ENCODE results near the gene DNMT3A.
"Not testable (repeated sequence)": the region's sequence is repeated elsewhere in the genome, so short reads cannot be mapped to it uniquely, and the experiment has no call there.

Gene DNMT3A

GRCh38 chr2:25284756-25285155, 57.0 kb downstream of the DNMT3A start:
- DNase-seq (ENCODE audit: low read depth in 2 of 2): no peak

DNA sequence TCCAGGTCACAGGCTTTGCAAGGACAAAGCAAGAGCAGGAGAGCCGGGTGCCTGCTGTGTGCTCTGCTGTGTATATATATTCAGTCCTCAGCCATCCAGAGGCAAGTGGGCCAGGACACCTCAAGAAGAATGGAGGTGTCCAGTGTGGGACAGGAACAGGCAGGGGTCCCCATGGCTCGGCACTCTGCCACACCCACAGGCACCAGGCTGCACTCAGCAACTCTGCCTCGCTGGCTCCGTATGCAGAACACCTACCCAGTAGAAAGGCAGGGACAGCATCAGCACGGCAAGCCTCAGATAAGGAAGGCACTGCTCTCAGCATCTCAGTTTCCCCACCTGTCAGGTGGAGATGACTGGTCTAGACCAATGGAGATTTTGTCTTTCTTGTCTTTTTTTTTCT, 57.8 kb downstream of the DNMT3A start:
- DNase-seq (ENCODE audit: low read depth in 2 of 2): no peak

- DNase-seq (ENCODE audit: low read depth in 2 of 2): no peak
Observed at GRCh38 chr2:25281941-25282340, 59.8 kb downstream of the DNMT3A start.

GRCh38 chr2:25281522-25281921, 60.2 kb downstream of the DNMT3A start:
- no peak for DNase-seq (ENCODE audit: low read depth in 2 of 2)

DNA sequence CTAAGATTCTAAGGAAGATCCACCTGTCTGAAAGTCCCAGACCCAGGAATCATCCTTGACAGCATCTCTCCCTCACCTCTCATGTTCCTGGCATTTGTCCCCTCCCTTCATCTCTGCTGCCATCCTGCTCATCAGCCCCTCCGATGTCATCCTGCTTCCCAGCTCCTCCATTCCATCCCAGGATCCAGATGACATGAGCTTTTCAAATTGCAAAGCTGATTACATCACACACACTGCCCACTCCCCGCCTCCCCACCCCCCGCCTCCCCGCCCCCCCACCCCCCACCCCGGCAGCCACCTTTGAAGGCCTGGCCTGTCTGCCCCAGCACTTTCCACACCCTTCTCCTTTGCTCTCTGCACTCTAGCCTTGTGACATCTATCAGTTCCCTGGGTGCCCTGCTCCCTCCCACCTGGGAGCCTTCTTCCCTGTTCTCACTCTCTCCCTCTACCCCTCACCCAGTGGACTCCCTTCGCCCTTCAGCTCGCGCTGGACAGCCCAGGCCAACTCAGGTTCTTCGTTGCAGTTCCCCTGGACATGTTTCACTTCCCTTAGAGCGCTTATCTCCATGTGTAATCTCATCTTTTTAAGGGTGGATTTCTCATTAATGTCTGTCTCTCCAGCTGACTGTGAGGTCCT, 61.6 kb downstream of the DNMT3A start:
- DNase-seq (ENCODE audit: low read depth in 2 of 2): no peak

DNA sequence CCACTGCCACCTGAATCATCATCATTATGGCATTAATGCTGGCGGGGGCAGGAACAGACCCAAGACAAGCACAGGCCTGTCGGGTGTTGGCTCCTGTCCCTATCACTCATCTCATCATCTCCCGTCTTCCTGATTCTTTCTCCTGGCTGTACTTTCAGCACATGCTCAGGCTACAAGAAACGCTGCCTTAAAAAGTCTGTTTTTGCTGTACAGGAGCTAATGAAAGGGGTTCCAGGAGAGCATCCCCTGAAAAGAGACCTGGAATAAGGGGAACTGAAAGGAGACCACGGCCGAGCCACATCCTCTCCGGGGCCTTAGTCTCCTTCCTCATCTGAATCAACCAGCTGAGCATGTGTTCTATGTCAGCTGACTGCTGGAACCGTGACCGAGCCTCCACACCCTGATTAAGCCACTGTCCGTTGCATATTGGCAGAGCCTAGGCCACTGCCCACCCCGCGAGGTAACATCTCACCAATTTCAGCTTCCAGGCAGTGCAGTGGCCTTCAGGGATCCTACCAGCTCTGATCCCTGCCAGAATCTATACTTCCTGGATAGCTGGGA, 62.6 kb downstream of the DNMT3A start:
- DNase-seq (ENCODE audit: low read depth in 2 of 2): no peak

GRCh38 chr2:25276569-25277465, 64.9 kb downstream of the DNMT3A start:
- DNase-seq (ENCODE audit: low read depth in 2 of 2): no peak

DNA sequence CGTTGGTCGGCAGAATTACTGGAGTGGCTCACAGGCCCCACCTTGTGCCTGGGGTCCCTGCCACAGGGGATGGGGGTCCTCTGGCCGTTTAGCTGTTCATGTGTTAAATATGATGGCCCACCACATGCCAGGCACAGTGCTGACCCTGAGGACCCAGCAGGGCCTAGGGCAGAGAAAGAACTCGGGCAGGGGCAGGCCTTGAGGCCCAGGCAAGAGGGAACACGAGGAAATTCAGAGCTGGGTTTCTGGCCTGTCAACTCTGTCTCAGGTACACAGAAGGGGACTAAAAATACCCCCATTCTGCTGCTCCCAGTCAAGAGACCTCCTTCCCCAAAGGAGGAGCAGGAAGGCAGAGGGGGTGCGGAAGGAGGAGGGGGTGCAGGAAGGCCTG, 66.2 kb downstream of the DNMT3A start:
- DNase-seq (ENCODE audit: low read depth in 2 of 2): no peak

- DNase-seq (ENCODE audit: low read depth in 2 of 2): no peak
Observed at GRCh38 chr2:25274868-25275574, 66.7 kb downstream of the DNMT3A start.

DNA sequence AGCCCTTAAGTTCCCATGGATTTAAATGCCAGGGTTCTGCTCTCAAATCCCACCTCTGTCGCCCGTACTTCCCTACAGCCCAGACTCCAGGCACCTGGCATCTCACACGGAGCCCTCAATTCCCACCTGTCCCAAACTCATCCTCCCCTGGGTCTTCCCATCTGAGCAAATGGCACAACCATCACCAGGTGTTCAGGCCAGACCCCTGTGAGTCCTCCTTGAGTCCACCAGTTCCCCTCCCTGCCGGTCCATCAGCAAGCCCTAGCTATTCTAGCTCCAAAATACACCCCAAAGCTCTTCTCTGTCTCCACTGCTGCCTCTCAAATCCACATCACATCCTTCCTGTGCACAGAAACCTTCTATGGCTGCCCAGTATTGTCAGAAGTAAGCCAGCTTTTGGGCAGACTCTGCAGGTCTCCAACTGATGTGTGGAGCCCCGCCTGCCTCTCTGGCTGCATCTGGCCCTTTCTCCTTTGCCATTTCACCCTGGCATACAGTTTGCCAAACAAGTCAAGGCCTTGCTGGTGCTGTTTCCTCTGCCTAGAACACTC, 67.7 kb downstream of the DNMT3A start:
- DNase-seq (ENCODE audit: low read depth in 2 of 2): no peak

GRCh38 chr2:25272705-25273104, 69.0 kb downstream of the DNMT3A start:
- DNase-seq (ENCODE audit: low read depth in 2 of 2): not testable (repeated sequence)

DNA sequence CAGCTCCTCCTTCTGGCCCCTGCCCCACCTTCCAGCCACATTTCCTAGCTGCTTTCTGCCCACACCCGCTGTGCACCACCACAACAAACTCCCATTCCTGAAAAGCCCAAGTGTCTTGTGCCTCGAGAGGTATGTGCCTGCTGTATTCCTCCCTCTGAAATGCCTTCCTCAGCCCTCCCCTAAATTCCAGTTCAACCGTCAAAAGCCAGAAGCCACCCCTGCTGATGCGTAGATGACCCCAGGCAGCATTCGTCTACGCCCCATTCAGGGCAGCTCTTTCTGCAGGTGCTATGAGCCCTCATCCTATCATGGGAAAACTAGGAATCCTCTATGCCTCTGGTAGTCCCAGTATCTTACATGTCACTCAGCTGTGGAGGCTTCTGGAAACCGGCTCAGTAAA, 71.7 kb downstream of the DNMT3A start:
- no peak for DNase-seq (ENCODE audit: low read depth in 2 of 2)

DNA sequence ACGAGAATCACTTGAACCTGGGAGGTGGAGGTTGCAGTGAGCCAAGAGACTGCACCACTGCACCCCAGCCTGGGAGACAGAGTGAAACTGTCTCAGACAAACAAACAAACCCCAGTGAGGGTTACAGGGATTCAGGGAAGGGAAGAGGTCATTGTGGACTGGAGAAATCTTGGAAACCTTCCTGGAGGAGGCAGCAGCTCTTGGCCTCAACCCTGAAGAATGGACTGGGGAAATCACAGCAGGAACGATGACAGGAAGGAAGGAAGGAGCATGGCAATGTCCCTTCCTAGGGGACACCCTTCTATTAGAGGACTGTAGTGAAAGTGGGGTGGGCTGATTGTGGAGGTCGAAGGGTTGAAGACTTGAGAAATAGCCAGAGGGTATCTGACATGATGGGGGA, 72.5 kb downstream of the DNMT3A start:
- no peak for DNase-seq (ENCODE audit: low read depth in 2 of 2)

GRCh38 chr2:25268139-25268538, 73.6 kb downstream of the DNMT3A start:
- no peak for DNase-seq (ENCODE audit: low read depth in 2 of 2)

GRCh38 chr2:25266399-25266798, 75.3 kb downstream of the DNMT3A start:
- DNase-seq (ENCODE audit: low read depth in 2 of 2): no peak

- no peak for DNase-seq (ENCODE audit: low read depth in 2 of 2)
Observed at GRCh38 chr2:25265802-25266201, 75.9 kb downstream of the DNMT3A start.

DNA sequence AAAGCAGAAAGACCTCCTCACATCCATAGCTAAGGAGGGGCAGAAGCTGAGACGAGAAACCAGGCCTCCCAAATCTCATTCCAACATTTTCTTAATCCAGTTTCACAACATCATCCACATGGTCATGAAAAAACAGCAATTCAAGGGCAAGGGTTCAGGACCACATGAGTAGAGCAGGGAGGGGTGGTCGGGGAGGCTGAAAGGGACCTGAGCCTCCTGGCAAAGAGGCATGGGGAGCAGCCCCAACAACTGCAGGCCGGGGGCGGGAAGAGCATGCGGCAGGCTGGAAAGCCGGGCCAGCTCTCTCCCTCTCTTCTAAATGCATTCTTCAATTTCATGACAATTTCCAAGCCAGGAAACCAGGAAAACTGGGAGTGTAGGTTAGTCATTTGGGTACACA, 76.7 kb downstream of the DNMT3A start:
- DNase-seq (ENCODE audit: low read depth in 2 of 2): no peak

- no peak for DNase-seq (ENCODE audit: low read depth in 2 of 2)
Observed at GRCh38 chr2:25262288-25262687, 79.4 kb downstream of the DNMT3A start.

DNA sequence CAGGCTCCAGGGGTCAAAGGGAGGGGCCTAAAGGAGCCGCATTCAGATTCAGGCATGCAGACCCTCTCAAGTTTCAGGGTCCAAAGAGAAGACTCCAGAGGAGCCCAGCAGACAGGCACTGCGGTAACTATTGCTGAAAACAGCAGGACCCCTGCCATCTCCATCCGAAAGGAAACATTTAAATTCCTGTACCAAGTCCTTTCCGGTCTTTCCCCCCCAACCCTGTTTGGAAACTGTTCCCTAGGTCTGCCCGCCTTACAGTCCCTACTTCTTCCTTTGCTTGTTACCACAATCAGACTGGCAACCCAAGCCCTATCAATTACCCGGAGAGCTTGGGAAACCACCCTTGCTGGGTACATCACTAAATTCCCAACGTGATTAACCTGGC, 82.0 kb downstream of the DNMT3A start:
- no peak for DNase-seq (ENCODE audit: low read depth in 2 of 2)

DNA sequence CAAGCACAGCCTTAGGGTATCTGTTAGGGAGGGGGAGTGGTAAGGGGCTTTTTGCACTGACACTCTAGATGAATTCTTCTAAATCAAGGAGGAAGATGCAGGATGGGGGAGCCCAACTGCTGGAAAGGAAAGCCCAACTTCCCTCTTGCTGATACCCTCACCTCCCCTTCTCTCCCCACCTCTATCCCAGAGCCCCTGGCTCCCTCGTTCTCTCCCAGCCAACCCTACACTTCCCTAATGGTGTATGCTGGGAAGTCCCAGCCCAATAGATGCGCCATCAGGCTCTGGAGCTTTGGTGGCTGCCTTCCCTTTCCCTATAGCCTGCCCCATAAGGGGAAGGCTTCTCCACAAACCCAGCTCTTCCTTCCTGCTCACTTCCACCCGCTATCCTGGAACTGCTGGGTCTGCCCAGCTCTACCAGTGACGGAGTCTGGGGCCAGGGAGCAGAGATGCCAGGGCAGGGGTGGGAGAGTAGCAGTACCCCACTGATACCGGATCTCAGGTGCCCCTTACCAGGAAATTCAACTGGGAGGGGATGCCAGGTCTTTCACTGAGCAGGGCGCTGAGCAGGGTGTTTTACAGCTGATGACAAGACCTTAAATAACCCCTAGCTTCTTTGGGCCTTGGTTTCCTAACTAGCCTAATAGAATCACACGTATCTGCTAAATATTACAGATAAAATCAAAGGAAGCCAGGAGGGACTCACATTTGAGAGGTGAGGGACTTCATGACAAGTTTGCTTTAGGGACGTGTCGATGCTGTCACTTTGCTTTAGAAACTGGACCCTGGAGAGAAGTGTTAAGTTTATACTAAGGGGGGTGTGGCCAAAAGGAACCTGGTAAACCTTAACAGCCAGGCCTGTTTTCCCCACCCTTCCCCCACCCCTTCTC, 82.6 kb downstream of the DNMT3A start:
- no peak for DNase-seq (ENCODE audit: low read depth in 2 of 2)

Data from fibroblast of skin of left biceps (primary cell).